SHP77 (cell line): ENCODE measurements around the gene NBEAL1.
A peak's percentile ranks its signal among the peaks of the same experiment; 100 is the strongest.
"Not testable (repeated sequence)": the region's sequence is repeated elsewhere in the genome, so short reads cannot be mapped to it uniquely, and the experiment has no call there.

ENCODE experiments used
- DNase-seq, 2 experiments: peaks; one replicate each; lab custom pipeline; 2025; lab: John Stamatoyannopoulos, UW

Gene NBEAL1

GRCh38 chr2:203014456-203015199 is at the start of gene NBEAL1:
NBEAL1 (plus strand) TSS chr2:203014875; CDS start chr2:203016385, 1,510 bp downstream.
- DNase-seq: peak; percentile 92 to 96

- peak; percentile 3 to 7 for DNase-seq
Measured at GRCh38 chr2:202965810-202966460, 48.7 kb upstream of the NBEAL1 start.

GRCh38 chr2:202969404-202969803 is 45.3 kb upstream of the NBEAL1 start:
- DNase-seq: not testable (repeated sequence)

- no peak for DNase-seq
Measured at GRCh38 chr2:202976809-202977208, 37.9 kb upstream of the NBEAL1 start.

- no peak for DNase-seq
Measured at GRCh38 chr2:202982779-202983491, 31.7 kb upstream of the NBEAL1 start.

GRCh38 chr2:202989749-202990148 is 24.9 kb upstream of the NBEAL1 start:
- no peak for DNase-seq

GRCh38 chr2:202990501-202990900 is 24.2 kb upstream of the NBEAL1 start:
- no peak for DNase-seq

GRCh38 chr2:202997113-202997512 is 17.6 kb upstream of the NBEAL1 start:
- not testable (repeated sequence) for DNase-seq

GRCh38 chr2:203002054-203002821 is 12.4 kb upstream of the NBEAL1 start:
- no peak for DNase-seq

- DNase-seq: no peak
Measured at GRCh38 chr2:203003716-203004115, 11.0 kb upstream of the NBEAL1 start.

GRCh38 chr2:203016716-203017115 is 2.0 kb downstream of the NBEAL1 start:
- no peak for DNase-seq

- DNase-seq: no peak
Measured at GRCh38 chr2:203018181-203018580, 3.5 kb downstream of the NBEAL1 start.

GRCh38 chr2:203019142-203019541 is 4.5 kb downstream of the NBEAL1 start:
- no peak for DNase-seq

- no peak for DNase-seq
Measured at GRCh38 chr2:203021991-203022390, 7.3 kb downstream of the NBEAL1 start.

- no peak for DNase-seq
Measured at GRCh38 chr2:203022751-203023150, 8.1 kb downstream of the NBEAL1 start.

- no peak for DNase-seq
Measured at GRCh38 chr2:203025592-203025991, 10.9 kb downstream of the NBEAL1 start.

- no peak for DNase-seq
Measured at GRCh38 chr2:203030545-203030944, 15.9 kb downstream of the NBEAL1 start.

GRCh38 chr2:203030991-203031390 is 16.3 kb downstream of the NBEAL1 start:
- DNase-seq: no peak

- no peak for DNase-seq
Measured at GRCh38 chr2:203033395-203033794, 18.7 kb downstream of the NBEAL1 start.

- DNase-seq: no peak
Measured at GRCh38 chr2:203035879-203036470, 21.3 kb downstream of the NBEAL1 start.

GRCh38 chr2:203037026-203037425 is 22.4 kb downstream of the NBEAL1 start:
- no peak for DNase-seq

GRCh38 chr2:203038586-203038985 is 23.9 kb downstream of the NBEAL1 start:
- DNase-seq: no peak
